NCI-H774 (cell line): ENCODE results near the gene PRPSAP1.
"Not testable (repeated sequence)": the region's sequence is repeated elsewhere in the genome, so short reads cannot be mapped to it uniquely, and the experiment has no call there.

Source experiments
- DNase-seq: peaks from one replicate; lab custom pipeline; 2025; lab: John Stamatoyannopoulos, UW

PRPSAP1 gene

GRCh38 chr17:76318586-76318985 lies 35.1 kb downstream of the PRPSAP1 start:
- DNase-seq: no peak

GRCh38 chr17:76317535-76317934 lies 36.2 kb downstream of the PRPSAP1 start:
- no peak for DNase-seq

GRCh38 chr17:76314392-76315227 lies 39.1 kb downstream of the PRPSAP1 start:
- no peak for DNase-seq

- DNase-seq: no peak
Observed at GRCh38 chr17:76312735-76313134, 41.0 kb downstream of the PRPSAP1 start.

- DNase-seq: no peak
Observed at GRCh38 chr17:76309461-76309860, 44.3 kb downstream of the PRPSAP1 start.

GRCh38 chr17:76307966-76308338 lies 45.8 kb downstream of the PRPSAP1 start, which contains the start of gene QRICH2:
Gene QRICH2 (minus strand): TSS chr17:76308276. CDS start chr17:76307998, 278 bp downstream.
- no peak for DNase-seq

GRCh38 chr17:76307299-76307965 lies 46.3 kb downstream of the PRPSAP1 start:
- no peak for DNase-seq

GRCh38 chr17:76305135-76305454 lies 48.6 kb downstream of the PRPSAP1 start:
- DNase-seq: not testable (repeated sequence)

GRCh38 chr17:76304226-76305134 lies 49.2 kb downstream of the PRPSAP1 start:
- no peak for DNase-seq

- no peak for DNase-seq
Observed at GRCh38 chr17:76297436-76297835, 56.3 kb downstream of the PRPSAP1 start.

- DNase-seq: no peak
Observed at GRCh38 chr17:76296889-76297288, 56.8 kb downstream of the PRPSAP1 start.

- DNase-seq: no peak
Observed at GRCh38 chr17:76296186-76296585, 57.5 kb downstream of the PRPSAP1 start.

GRCh38 chr17:76293106-76293505 lies 60.6 kb downstream of the PRPSAP1 start:
- DNase-seq: no peak

GRCh38 chr17:76292567-76292966 lies 61.1 kb downstream of the PRPSAP1 start:
- no peak for DNase-seq

- DNase-seq: no peak
Observed at GRCh38 chr17:76281573-76282371, 71.9 kb downstream of the PRPSAP1 start.

- DNase-seq: no peak
Observed at GRCh38 chr17:76280650-76281049, 73.1 kb downstream of the PRPSAP1 start.

- DNase-seq: no peak
Observed at GRCh38 chr17:76279742-76280287, 73.9 kb downstream of the PRPSAP1 start.

- DNase-seq: peak; percentile 87
Observed at GRCh38 chr17:76278952-76279741, 74.6 kb downstream of the PRPSAP1 start.

GRCh38 chr17:76278268-76278908 lies 75.3 kb downstream of the PRPSAP1 start:
- DNase-seq: no peak
